HTR-8/SVneo (cell line): ENCODE data around the gene ADCY4.

Experiments used
- DNase-seq: peaks from one replicate; pipeline ENCODE4 v3.0.0; 2011; ENCODE audit warnings: low spot score, mixed read lengths; ENCODE audit not compliant: insufficient read length
- FAIRE-seq: peaks from 2 replicates; lab custom pipeline; 2011; peaks lifted over from hg19 to GRCh38; lab: Jason Lieb, UNC

ADCY4 gene

GRCh38 chr14:24321212-24321975, 13.5 kb downstream of the ADCY4 start:
- DNase-seq = no peak
- no peak for FAIRE-seq

- FAIRE-seq (no peak), DNase-seq (no peak)
These were observed 17.5 kb downstream of the ADCY4 start for GRCh38 chr14:24317141-24317928.

GRCh38 chr14:24316597-24316950, 18.3 kb downstream of the ADCY4 start:
- DNase-seq = no peak
- FAIRE-seq = no peak

DNA sequence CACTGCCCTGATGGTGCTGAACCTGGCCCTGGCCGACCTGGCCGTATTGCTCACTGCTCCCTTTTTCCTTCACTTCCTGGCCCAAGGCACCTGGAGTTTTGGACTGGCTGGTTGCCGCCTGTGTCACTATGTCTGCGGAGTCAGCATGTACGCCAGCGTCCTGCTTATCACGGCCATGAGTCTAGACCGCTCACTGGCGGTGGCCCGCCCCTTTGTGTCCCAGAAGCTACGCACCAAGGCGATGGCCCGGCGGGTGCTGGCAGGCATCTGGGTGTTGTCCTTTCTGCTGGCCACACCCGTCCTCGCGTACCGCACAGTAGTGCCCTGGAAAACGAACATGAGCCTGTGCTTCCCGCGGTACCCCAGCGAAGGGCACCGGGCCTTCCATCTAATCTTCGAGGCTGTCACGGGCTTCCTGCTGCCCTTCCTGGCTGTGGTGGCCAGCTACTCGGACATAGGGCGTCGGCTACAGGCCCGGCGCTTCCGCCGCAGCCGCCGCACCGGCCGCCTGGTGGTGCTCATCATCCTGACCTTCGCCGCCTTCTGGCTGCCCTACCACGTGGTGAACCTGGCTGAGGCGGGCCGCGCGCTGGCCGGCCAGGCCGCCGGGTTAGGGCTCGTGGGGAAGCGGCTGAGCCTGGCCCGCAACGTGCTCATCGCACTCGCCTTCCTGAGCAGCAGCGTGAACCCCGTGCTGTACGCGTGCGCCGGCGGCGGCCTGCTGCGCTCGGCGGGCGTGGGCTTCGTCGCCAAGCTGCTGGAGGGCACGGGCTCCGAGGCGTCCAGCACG, 18.9 kb downstream of the ADCY4 start:
- DNase-seq (no peak), FAIRE-seq (no peak)

- no peak for DNase-seq
- FAIRE-seq = no peak
These were observed 19.5 kb downstream of the ADCY4 start for GRCh38 chr14:24315243-24315806.

DNA sequence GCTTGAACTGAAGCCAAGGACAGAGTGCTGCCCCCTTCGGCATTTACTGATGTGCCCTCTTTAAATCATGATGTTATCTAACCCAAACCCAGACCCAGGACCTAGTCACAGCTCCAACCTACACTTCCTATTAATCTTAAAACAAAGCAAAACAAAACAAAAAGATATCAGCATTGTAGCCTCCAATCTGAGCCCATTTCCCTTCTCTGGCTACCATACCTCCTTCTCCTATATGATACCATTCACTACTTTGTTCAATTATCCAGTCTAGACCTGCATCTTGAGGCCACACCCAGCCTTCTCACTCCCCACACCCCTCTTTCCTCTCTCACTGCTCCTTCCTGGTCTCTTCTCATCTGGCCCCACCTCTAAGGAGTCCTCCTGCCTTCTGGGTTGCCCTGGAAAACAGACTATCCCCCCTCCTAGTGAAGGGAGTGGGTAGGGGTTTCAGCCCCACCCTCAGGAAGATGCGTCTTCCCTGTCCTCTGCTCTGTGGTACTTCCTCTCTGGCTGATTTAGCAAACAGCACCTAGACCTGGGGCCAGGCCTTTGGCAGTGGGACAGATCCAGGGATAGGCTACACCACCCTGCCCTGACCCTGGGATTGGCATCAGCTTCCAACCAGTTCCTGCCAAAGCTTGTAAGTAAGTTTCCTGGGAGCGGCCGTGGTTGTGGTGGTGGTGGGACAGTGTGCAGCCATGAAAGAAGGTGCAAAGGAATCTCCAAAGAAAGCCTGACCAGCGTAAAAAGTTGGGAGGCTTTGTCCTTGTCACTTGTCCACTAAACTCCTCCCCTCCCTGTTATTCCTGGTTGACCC, 20.3 kb downstream of the ADCY4 start:
- no peak for DNase-seq
- FAIRE-seq = no peak

DNA sequence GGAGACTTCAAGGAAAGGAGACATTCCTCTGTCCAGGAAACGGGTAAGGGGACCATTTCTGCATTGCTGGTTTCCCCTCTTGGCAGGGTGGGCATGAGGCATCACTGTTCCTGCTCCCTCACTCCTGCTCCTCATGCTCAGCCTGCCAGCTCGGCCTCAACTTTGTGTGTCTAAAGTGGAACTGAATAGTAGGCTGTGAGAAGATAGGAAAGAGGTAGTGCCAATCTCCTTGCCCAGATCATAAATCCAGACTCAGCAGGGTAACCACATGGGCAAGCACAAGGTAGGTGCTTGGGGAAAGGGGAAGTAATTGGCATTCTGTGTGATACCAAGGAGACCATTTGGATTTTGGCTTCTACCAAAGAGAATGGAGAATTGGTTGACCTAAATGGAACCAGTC, 21.0 kb downstream of the ADCY4 start:
- no peak for FAIRE-seq
- DNase-seq = no peak

GRCh38 chr14:24312736-24313507, 21.9 kb downstream of the ADCY4 start:
- no peak for DNase-seq
- FAIRE-seq = no peak

DNA sequence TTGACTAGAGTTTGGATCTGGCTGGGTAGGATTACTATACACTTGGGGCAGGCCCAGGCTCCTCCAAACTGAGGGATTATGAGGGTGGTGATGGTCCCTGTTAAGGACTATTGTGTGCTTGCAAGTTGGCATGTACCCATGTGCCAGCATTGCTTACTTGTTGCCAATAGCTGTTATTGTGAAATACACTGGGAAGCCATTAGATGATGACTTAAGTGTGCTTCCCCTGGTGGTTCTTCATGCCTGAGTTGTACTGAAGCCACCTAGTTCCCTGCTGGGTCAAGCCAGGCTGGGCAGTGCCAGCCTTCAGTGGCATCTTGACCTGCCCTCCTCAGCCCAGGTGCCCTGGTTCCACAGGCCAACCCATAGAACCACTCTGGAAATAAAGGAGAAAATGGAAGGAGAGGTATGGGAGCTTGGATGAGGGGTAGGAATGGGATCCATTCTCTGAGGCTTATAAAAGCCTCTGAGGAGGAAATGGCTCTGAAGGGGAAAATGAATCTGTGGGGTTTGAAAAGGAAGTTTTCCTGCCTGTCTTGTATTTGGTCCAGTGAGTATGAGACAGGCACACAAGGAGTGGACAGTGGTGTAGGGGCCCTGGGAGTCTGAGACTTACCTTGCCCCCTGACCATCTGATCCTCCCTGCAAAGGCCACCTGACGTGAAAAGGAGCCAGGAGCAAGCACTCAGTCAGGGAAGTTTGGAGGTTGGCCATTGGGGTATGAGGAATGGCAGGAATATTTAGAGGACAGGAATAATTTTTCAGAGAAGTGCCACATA, 22.8 kb downstream of the ADCY4 start:
- DNase-seq (no peak), FAIRE-seq (no peak)

DNA sequence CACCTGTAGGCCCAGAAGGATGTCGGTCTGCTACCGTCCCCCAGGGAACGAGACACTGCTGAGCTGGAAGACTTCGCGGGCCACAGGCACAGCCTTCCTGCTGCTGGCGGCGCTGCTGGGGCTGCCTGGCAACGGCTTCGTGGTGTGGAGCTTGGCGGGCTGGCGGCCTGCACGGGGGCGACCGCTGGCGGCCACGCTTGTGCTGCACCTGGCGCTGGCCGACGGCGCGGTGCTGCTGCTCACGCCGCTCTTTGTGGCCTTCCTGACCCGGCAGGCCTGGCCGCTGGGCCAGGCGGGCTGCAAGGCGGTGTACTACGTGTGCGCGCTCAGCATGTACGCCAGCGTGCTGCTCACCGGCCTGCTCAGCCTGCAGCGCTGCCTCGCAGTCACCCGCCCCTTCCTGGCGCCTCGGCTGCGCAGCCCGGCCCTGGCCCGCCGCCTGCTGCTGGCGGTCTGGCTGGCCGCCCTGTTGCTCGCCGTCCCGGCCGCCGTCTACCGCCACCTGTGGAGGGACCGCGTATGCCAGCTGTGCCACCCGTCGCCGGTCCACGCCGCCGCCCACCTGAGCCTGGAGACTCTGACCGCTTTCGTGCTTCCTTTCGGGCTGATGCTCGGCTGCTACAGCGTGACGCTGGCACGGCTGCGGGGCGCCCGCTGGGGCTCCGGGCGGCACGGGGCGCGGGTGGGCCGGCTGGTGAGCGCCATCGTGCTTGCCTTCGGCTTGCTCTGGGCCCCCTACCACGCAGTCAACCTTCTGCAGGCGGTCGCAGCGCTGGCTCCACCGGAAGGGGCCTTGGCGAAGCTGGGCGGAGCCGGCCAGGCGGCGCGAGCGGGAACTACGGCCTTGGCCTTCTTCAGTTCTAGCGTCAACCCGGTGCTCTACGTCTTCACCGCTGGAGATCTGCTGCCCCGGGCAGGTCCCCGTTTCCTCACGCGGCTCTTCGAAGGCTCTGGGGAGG, 23.9 kb downstream of the ADCY4 start, which contains the start of gene LTB4R:
LTB4R (plus strand) TSS at position 857 of the 959 bp plus-strand sequence. CDS start 4,150 bp downstream, outside the sequence.
- no peak for DNase-seq
- no peak for FAIRE-seq

DNA sequence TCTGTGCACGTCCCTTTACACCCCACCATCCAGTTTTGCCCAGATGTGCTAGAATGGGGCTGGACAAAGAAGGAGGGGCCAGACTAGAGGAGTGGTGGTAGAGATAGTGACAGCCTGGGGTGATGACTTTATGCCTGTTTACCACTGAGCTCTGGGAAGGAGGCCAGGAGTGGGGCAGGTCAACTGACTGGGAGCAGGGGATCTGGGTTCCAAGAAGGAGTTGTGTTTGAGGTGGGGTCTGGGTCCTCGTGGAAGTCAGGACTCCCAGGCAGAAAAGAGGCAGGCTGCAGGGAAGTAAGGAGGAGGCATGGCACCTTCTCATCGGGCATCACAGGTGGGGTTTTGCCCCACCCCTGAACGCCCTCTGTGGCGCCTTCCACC, 24.6 kb downstream of the ADCY4 start:
- FAIRE-seq (no peak), DNase-seq (no peak)

DNA sequence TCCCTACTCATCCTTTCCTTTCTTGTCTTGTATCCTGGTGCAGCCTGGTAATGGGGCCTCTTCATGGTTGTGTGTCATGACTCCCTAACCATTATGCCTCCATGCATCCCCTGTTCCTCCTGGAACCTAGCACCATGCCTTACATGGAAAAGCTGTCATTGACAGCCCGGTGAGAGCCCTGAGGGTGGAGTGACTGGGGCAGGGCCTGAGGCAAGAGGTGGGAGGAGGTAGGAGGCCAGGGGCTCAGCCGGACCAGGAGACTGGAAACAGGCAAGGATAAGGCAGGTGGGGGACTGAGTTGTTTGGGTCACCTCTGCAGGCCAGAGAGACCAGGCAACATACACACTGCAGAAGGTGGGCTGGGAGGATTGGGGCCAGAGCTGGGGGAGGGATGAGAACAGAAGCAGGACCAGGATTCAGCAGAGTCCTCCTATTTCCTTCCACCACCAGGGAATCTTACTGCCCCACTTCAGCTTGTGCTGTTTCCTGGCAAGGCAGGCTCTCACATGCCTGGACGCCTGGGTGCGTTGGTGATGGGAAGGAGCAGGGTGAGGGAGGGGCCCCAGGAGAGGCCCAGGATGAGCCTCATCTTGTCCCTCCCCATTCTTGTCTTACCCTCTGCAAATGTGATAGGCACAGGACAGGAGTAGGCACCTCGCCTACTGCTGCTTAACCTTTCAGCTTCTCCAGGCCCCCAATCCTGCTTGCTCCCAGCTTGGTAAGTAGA, 25.2 kb downstream of the ADCY4 start, which contains the start of gene LTB4R2:
LTB4R2 (plus strand) TSS at position 603 of the 727 bp plus-strand sequence. CDS start 525 bp downstream, outside the sequence.
- FAIRE-seq = no peak
- no peak for DNase-seq

DNA sequence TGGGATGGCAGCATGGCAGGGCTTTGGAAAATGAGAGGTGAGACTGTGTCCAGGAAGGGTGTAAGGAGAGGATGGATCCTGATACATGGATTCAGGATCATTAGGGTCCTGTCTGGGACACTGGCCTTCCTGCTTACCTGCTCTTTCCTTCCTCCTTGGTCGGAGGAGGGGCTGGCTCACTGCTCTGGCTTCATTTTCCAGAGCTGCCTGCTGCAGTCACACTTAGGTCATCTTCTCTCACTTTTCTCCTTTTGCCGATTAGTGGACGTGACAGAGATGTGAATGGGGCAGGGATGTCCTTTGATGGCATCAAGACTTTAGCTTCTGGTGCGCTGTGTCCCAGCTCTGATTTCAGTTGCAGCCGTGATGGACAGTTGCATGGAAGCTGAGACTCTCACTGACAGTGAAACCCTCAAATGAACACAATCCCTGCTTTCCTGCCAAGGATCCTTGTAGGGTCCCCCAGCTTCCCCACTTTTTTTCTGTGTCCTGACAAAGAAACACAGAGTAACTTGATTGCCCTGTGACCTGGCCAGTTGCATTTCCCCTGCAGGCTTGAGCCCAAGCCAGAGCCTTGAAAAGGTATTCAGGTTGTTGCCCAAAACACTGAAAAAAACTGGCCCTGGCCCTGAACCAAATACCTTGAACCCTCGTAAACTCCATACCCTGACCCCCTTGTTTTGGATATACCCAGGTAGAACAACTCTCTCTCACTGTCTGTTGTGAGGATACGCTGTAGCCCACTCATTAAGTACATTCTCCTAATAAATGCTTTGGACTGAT, 26.3 kb downstream of the ADCY4 start:
- FAIRE-seq (no peak), DNase-seq (no peak)

GRCh38 chr14:24307575-24308341, 27.1 kb downstream of the ADCY4 start, which contains the start of gene CIDEB:
CIDEB (minus strand) TSS chr14:24307977; CDS start chr14:24307858, 119 bp downstream.
- no peak for FAIRE-seq

GRCh38 chr14:24307156-24307574, 27.7 kb downstream of the ADCY4 start:
- FAIRE-seq = no peak
- no peak for DNase-seq

More at GRCh38 chr14:24307575-24308341, 27.1 kb downstream of the ADCY4 start, which contains the start of gene CIDEB:
- DNase-seq = peak; percentile 62
